Measurements from ENCODE around the gene ZNF587B. TPM values are rescaled to one million over a fixed set of nuclear protein-coding genes. Genes with fewer than 3 reads are reported as not detected.
A peak's percentile ranks its signal among the peaks of the same experiment; 100 is the strongest.

The ZNF587B gene
- total and polyA plus RNA-seq, 9 of the 15 experiments (the other 6 are each of a cell fraction or from before 2014, with no cell fraction given): 7.4 to 37.5 (median 20.8) TPM

DNA sequence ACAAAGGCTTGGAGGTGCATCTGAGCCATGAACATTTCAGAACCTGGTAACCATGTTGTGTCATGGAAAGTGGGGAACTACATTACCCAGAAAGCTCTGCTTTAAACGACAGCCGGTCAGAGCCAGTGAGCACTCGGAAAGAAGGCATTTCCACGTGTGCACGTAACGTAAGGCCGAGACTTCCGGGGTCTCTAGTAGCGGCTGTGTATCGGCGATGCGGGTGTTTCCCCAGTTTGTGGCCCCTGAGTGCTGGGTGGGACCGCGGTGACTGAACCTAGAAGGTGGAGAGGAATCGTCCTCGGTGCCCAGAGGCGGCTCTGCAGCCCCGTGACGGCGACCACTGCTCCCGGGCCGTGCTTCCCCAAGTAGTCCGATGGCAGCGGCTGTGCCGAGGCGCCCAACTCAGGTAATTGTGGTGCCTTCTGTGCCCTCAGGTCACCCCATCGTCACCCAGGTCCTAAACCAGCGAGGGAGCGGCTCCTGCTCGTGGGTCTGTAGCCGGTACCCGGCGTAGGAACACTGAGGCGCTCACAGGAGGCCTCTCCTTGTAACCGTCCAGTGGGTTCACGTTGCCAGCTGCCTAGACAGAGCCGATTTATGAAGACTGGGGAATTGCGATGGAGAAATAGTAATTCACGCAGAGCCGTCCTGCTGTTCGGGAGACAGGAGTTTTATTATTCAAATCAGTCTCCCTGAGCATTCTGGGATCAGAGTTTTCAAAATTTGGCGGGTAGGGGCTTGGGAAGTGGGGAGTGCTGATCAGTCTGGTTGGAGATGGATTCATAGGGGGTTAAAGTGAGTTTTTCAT is 19.8 kb downstream of the ZNF587B start, which contains the start of gene ZNF587 (continued):
- TF ChIP-seq, protein P1, sequence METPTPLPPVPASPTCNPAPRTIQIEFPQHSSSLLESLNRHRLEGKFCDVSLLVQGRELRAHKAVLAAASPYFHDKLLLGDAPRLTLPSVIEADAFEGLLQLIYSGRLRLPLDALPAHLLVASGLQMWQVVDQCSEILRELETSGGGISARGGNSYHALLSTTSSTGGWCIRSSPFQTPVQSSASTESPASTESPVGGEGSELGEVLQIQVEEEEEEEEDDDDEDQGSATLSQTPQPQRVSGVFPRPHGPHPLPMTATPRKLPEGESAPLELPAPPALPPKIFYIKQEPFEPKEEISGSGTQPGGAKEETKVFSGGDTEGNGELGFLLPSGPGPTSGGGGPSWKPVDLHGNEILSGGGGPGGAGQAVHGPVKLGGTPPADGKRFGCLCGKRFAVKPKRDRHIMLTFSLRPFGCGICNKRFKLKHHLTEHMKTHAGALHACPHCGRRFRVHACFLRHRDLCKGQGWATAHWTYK (CRISPR knock-in tag; IDR thresholded peaks at IDR 0.05): peak; percentile 38; the same call in 1 of the 2 replicates
- TF ChIP-seq POLR2G (IDR thresholded peaks at IDR 0.05; ENCODE audit: low read depth, low read length): peak; percentile 85
- TF ChIP-seq, protein P2, sequence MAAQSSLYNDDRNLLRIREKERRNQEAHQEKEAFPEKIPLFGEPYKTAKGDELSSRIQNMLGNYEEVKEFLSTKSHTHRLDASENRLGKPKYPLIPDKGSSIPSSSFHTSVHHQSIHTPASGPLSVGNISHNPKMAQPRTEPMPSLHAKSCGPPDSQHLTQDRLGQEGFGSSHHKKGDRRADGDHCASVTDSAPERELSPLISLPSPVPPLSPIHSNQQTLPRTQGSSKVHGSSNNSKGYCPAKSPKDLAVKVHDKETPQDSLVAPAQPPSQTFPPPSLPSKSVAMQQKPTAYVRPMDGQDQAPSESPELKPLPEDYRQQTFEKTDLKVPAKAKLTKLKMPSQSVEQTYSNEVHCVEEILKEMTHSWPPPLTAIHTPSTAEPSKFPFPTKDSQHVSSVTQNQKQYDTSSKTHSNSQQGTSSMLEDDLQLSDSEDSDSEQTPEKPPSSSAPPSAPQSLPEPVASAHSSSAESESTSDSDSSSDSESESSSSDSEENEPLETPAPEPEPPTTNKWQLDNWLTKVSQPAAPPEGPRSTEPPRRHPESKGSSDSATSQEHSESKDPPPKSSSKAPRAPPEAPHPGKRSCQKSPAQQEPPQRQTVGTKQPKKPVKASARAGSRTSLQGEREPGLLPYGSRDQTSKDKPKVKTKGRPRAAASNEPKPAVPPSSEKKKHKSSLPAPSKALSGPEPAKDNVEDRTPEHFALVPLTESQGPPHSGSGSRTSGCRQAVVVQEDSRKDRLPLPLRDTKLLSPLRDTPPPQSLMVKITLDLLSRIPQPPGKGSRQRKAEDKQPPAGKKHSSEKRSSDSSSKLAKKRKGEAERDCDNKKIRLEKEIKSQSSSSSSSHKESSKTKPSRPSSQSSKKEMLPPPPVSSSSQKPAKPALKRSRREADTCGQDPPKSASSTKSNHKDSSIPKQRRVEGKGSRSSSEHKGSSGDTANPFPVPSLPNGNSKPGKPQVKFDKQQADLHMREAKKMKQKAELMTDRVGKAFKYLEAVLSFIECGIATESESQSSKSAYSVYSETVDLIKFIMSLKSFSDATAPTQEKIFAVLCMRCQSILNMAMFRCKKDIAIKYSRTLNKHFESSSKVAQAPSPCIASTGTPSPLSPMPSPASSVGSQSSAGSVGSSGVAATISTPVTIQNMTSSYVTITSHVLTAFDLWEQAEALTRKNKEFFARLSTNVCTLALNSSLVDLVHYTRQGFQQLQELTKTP (IDR thresholded peaks at IDR 0.05; ENCODE audit: low read depth in 1 of 2, partially characterized antibody in 2 of 2): peak in 1 of 2 experiments; percentile 90
- peak; percentile 62 for TF ChIP-seq KDM5B (IDR thresholded peaks at IDR 0.05; ENCODE audit: insufficient replicate concordance, low read depth, low read length)
- peak; percentile 49 to 81 for TF ChIP-seq FOXK2 (conservative IDR thresholded peaks at IDR 0.05 in 1 of 2, IDR thresholded peaks at IDR 0.05 in 1 of 2; ENCODE audit: low read depth in 2 of 2)
- TF ChIP-seq ETV1 (tag; conservative IDR thresholded peaks at IDR 0.05; ENCODE audit: low read depth): peak; percentile 23; the same call in 1 of the 2 replicates
- peak; percentile 79 for TF ChIP-seq SUPT5H (IDR thresholded peaks at IDR 0.05)
- TF ChIP-seq GABPA (tag; conservative IDR thresholded peaks at IDR 0.05; ENCODE audit: low read depth): peak; percentile 86
- TF ChIP-seq, protein P3, sequence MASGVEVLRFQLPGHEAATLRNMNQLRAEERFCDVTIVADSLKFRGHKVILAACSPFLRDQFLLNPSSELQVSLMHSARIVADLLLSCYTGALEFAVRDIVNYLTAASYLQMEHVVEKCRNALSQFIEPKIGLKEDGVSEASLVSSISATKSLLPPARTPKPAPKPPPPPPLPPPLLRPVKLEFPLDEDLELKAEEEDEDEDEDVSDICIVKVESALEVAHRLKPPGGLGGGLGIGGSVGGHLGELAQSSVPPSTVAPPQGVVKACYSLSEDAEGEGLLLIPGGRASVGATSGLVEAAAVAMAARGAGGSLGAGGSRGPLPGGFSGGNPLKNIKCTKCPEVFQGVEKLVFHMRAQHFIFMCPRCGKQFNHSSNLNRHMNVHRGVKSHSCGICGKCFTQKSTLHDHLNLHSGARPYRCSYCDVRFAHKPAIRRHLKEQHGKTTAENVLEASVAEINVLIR (CRISPR knock-in tag; IDR thresholded peaks at IDR 0.05): peak; percentile 32; the same call in 1 of the 2 replicates
- TF ChIP-seq BRD4 (IDR thresholded peaks at IDR 0.05): peak; percentile 80; the same call in 1 of the 2 replicates
- TF ChIP-seq, protein P4, sequence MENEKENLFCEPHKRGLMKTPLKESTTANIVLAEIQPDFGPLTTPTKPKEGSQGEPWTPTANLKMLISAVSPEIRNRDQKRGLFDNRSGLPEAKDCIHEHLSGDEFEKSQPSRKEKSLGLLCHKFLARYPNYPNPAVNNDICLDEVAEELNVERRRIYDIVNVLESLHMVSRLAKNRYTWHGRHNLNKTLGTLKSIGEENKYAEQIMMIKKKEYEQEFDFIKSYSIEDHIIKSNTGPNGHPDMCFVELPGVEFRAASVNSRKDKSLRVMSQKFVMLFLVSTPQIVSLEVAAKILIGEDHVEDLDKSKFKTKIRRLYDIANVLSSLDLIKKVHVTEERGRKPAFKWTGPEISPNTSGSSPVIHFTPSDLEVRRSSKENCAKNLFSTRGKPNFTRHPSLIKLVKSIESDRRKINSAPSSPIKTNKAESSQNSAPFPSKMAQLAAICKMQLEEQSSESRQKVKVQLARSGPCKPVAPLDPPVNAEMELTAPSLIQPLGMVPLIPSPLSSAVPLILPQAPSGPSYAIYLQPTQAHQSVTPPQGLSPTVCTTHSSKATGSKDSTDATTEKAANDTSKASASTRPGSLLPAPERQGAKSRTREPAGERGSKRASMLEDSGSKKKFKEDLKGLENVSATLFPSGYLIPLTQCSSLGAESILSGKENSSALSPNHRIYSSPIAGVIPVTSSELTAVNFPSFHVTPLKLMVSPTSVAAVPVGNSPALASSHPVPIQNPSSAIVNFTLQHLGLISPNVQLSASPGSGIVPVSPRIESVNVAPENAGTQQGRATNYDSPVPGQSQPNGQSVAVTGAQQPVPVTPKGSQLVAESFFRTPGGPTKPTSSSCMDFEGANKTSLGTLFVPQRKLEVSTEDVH (IDR thresholded peaks at IDR 0.05; ENCODE audit: low read depth, partially characterized antibody): peak; percentile 59
- peak; percentile 42; the same call in 1 of the 2 replicates for TF ChIP-seq CREB1 (IDR thresholded peaks at IDR 0.05)
- TF ChIP-seq CREB1 (CRISPR knock-in tag; IDR thresholded peaks at IDR 0.05): peak; percentile 61
- peak; percentile 44 for TF ChIP-seq PHF20 (IDR thresholded peaks at IDR 0.05; ENCODE audit: partially characterized antibody)
- TF ChIP-seq ETV5 (CRISPR knock-in tag; IDR thresholded peaks at IDR 0.05; ENCODE audit: low read depth): peak; percentile 49
- TF ChIP-seq ZZZ3 (IDR thresholded peaks at IDR 0.05): 0 out of 2 replicates have a peak, but pooled peaks have one; percentile 11
- TF ChIP-seq TEAD1 (CRISPR knock-in tag; IDR thresholded peaks at IDR 0.05): peak in 1 of 2 experiments; percentile 54; a peak in 1 of 4 replicates
